HepG2 (cell line): ENCODE data around the gene MYH7B. TPM values are rescaled to one million over a fixed set of nuclear protein-coding genes. Genes with fewer than 3 reads are reported as not detected.

Source experiments
- ATRX ChIP-seq: sonication (generic); formaldehyde crosslinking; IDR thresholded peaks from 2 replicates; pipeline ENCODE4 v1.4.0; 2020; ENCODE audit warnings: missing genetic modification reagents, borderline replicate concordance
- BRCA1 ChIP-seq: sonication (generic); formaldehyde crosslinking; IDR thresholded peaks from 2 replicates; pipeline ENCODE4 v1.4.0; 2020; ENCODE audit warnings: missing genetic modification reagents
- HNRNPUL1 ChIP-seq: fragments of 200-400 bp; formaldehyde crosslinking; IDR thresholded peaks from 2 replicates; pipeline ENCODE4 v1.6.1; 2017; ENCODE audit warnings: low read depth, mild to moderate bottlenecking, low read length, moderate library complexity
- NFRKB ChIP-seq: fragments of 450-650 bp; IDR thresholded peaks from 2 replicates; pipeline ENCODE4 v1.6.1; 2017
- POLR2A ChIP-seq, 2 experiments: IDR thresholded peaks; 2 replicates each; pipeline ENCODE4 v1.6.1; 2011; ENCODE audit warnings: low read depth in 2 of 2, low read length in 2 of 2, mild to moderate bottlenecking in 1 of 2, moderate library complexity in 1 of 2; ENCODE audit not compliant: insufficient read depth in 1 of 2
- RBFOX2 ChIP-seq: fragments of 200-400 bp; formaldehyde crosslinking; IDR thresholded peaks from 2 replicates; pipeline ENCODE4 v1.6.1; 2017; ENCODE audit warnings: low read depth, mild to moderate bottlenecking, low read length
- TBX2 ChIP-seq: sonication (generic); formaldehyde crosslinking; IDR thresholded peaks from 2 replicates; pipeline ENCODE4 v1.5.0; 2020; ENCODE audit warnings: missing genetic modification reagents, mild to moderate bottlenecking, borderline replicate concordance
- ZBTB20 ChIP-seq: sonication (generic); formaldehyde crosslinking; IDR thresholded peaks from 2 replicates; pipeline ENCODE4 v1.8.1; 2023; ENCODE audit warnings: missing genetic modification reagents, low read depth, mild to moderate bottlenecking, borderline replicate concordance
- ZNF619 ChIP-seq: sonication (generic); formaldehyde crosslinking; IDR thresholded peaks from 2 replicates; pipeline ENCODE4 v1.4.0; 2020; ENCODE audit warnings: mild to moderate bottlenecking, missing genetic modification reagents
- ZNF883 ChIP-seq: sonication (generic); formaldehyde crosslinking; IDR thresholded peaks from 2 replicates; pipeline ENCODE4 v1.5.1; 2020; ENCODE audit warnings: mild to moderate bottlenecking, missing genetic modification reagents; ENCODE audit errors: not compliant biosample characterization
- ZZZ3 ChIP-seq: sonication (generic); formaldehyde crosslinking; IDR thresholded peaks from 2 replicates; pipeline ENCODE4 v1.4.0; 2020; ENCODE audit warnings: missing genetic modification reagents, mild to moderate bottlenecking, borderline replicate concordance
- polyA plus RNA-seq, 8 experiments: library from polyadenylated mRNA; depleted of rRNA in 3 of 8; stranded (reverse) in 7 of 8; unstranded in 1 of 8; fragments of >200 nt; fragmentation: Illumina TruSeq in 4 of 8; extraction: Trizol in 4 of 8; gene quantifications; 2 replicates each; pipeline versions ENCODE4 v1.2.1 to v1.2.3, GENCODE V29; 2011 to 2016; ENCODE audit warnings: low read depth in 4 of 8, missing spikeins in 1 of 8, mixed read lengths in 1 of 8; ENCODE audit not compliant: insufficient read depth in 1 of 8
- total RNA-seq, 5 experiments: library from RNA; depleted of rRNA; stranded (reverse); fragments of >200 nt; fragmentation: Illumina TruSeq; extraction: Trizol; gene quantifications; 2 replicates each; pipeline ENCODE4 v1.2.3, GENCODE V29; 2016; ENCODE audit warnings: low read depth in 1 of 5
- TF ChIP-seq, protein P1 (sequence below): sonication (generic); formaldehyde crosslinking; IDR thresholded peaks from one replicate; pipeline ENCODE4 v1.5.1; 2020; ENCODE audit warnings: mild to moderate bottlenecking, missing genetic modification reagents; ENCODE audit errors: not compliant biosample characterization
- TF ChIP-seq, protein P2 (sequence below): sonication (generic); formaldehyde crosslinking; IDR thresholded peaks from 2 replicates; pipeline ENCODE4 v1.5.0; 2020; ENCODE audit warnings: mild to moderate bottlenecking, low read depth, missing genetic modification reagents, borderline replicate concordance
- TF ChIP-seq, protein P3 (sequence below): sonication (generic); formaldehyde crosslinking; conservative IDR thresholded peaks from 2 replicates; pipeline ENCODE4 v1.8.1; 2023; ENCODE audit warnings: missing genetic modification reagents
- TF ChIP-seq, protein P4 (sequence below): sonication (generic); formaldehyde crosslinking; IDR thresholded peaks from 2 replicates; pipeline ENCODE4 v1.5.1; 2020; ENCODE audit warnings: mild to moderate bottlenecking, missing genetic modification reagents, moderate library complexity
- TF ChIP-seq, protein P5 (sequence below): sonication (generic); IDR thresholded peaks from 2 replicates; pipeline ENCODE4 v1.6.1; 2016; ENCODE audit warnings: low read depth, borderline replicate concordance

Gene MYH7B
- total and polyA plus RNA-seq, 2 of the 13 experiments (the other 11 are each of a cell fraction or from before 2014, with no cell fraction given): 0.05 to 0.20 TPM

DNA sequence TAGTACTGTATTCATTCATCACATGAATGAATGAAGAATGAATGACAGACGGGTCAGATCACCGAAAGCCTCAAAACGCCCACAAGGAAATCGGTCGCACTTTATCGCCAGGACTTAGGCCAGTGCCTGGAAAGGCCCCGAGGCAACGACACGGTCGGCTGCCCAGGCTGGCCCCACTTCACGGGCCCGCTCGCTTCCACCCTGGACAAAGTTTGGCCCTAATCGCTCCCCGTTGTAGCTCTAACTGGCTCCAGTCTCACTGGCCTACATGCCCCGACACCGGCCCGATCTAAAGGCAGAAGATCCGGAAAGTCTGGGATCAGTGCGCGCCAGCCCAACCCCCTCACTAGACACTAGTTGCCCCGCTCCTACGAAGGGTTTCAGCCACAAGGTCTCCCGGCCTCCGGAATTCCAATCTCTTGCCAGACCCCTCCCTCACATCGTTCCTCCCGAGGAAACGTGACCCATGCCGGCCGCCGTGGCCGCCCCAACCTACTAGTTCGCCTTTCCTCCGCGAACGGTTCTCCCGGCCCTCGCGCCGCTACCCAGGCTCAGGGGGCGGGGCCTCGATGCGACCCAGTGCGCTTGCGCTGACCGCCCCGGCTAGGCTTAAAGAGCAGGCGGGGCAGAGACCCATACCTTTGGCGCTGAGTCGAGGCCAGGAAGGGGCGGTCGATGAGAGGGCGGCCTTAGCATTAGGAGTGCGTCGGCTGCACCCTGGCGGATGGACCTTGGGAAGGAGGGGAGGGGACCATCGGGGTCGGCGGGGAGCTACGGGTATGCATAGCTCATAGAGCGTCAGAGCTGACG, at the start of gene MYH7B, which contains the start of gene GSS (continued):
- TF ChIP-seq ZNF883 (CRISPR knock-in tag): peak; percentile 99
- TF ChIP-seq, protein P1, sequence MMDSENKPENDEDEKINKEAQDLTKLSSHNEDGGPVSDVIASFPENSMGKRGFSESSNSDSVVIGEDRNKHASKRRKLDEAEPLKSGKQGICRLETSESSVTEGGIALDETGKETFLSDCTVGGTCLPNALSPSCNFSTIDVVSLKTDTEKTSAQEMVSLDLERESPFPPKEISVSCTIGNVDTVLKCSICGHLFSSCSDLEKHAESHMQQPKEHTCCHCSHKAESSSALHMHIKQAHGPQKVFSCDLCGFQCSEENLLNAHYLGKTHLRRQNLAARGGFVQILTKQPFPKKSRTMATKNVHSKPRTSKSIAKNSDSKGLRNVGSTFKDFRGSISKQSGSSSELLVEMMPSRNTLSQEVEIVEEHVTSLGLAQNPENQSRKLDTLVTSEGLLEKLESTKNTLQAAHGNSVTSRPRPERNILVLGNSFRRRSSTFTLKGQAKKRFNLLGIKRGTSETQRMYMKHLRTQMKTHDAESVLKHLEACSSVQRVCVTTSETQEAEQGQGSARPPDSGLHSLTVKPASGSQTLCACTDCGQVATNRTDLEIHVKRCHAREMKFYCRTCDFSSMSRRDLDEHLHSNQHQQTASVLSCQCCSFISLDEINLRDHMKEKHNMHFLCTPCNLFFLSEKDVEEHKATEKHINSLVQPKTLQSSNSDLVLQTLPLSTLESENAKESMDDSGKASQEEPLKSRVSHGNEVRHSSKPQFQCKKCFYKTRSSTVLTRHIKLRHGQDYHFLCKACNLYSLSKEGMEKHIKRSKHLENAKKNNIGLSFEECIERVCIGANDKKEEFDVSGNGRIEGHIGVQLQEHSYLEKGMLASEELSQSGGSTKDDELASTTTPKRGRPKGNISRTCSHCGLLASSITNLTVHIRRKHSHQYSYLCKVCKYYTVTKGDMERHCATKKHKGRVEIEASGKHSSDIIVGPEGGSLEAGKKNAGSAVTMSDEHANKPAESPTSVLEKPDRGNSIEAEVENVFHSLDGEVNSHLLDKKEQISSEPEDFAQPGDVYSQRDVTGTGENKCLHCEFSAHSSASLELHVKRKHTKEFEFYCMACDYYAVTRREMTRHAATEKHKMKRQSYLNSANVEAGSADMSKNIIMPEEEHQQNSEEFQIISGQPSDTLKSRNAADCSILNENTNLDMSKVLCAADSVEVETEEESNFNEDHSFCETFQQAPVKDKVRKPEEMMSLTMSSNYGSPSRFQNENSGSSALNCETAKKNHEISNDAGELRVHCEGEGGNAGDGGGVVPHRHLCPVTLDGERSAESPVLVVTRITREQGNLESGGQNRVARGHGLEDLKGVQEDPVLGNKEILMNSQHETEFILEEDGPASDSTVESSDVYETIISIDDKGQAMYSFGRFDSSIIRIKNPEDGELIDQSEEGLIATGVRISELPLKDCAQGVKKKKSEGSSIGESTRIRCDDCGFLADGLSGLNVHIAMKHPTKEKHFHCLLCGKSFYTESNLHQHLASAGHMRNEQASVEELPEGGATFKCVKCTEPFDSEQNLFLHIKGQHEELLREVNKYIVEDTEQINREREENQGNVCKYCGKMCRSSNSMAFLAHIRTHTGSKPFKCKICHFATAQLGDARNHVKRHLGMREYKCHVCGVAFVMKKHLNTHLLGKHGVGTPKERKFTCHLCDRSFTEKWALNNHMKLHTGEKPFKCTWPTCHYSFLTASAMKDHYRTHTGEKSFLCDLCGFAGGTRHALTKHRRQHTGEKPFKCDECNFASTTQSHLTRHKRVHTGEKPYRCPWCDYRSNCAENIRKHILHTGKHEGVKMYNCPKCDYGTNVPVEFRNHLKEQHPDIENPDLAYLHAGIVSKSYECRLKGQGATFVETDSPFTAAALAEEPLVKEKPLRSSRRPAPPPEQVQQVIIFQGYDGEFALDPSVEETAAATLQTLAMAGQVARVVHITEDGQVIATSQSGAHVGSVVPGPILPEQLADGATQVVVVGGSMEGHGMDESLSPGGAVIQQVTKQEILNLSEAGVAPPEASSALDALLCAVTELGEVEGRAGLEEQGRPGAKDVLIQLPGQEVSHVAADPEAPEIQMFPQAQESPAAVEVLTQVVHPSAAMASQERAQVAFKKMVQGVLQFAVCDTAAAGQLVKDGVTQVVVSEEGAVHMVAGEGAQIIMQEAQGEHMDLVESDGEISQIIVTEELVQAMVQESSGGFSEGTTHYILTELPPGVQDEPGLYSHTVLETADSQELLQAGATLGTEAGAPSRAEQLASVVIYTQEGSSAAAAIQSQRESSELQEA (CRISPR knock-in tag): peak; percentile 99
- TF ChIP-seq RBFOX2: peak; percentile 98
- TF ChIP-seq TBX2 (CRISPR knock-in tag): peak; percentile 97
- peak; percentile 95 for TF ChIP-seq ZZZ3 (CRISPR knock-in tag)
- TF ChIP-seq, protein P2, sequence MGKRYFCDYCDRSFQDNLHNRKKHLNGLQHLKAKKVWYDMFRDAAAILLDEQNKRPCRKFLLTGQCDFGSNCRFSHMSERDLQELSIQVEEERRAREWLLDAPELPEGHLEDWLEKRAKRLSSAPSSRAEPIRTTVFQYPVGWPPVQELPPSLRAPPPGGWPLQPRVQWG (CRISPR knock-in tag): no peak
- TF ChIP-seq POLR2A (IDR thresholded peaks at IDR 0.05; ENCODE audit: insufficient read depth in 1 of 2, low read depth in 2 of 2, low read length in 2 of 2): peak; percentile 89 to 98
- TF ChIP-seq BRCA1 (CRISPR knock-in tag): peak; percentile 68; the same call in 1 of the 2 replicates
- TF ChIP-seq, protein P3, sequence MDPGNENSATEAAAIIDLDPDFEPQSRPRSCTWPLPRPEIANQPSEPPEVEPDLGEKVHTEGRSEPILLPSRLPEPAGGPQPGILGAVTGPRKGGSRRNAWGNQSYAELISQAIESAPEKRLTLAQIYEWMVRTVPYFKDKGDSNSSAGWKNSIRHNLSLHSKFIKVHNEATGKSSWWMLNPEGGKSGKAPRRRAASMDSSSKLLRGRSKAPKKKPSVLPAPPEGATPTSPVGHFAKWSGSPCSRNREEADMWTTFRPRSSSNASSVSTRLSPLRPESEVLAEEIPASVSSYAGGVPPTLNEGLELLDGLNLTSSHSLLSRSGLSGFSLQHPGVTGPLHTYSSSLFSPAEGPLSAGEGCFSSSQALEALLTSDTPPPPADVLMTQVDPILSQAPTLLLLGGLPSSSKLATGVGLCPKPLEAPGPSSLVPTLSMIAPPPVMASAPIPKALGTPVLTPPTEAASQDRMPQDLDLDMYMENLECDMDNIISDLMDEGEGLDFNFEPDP (CRISPR knock-in tag): peak; percentile 95; the same call in 1 of the 2 replicates
- TF ChIP-seq, protein P4, sequence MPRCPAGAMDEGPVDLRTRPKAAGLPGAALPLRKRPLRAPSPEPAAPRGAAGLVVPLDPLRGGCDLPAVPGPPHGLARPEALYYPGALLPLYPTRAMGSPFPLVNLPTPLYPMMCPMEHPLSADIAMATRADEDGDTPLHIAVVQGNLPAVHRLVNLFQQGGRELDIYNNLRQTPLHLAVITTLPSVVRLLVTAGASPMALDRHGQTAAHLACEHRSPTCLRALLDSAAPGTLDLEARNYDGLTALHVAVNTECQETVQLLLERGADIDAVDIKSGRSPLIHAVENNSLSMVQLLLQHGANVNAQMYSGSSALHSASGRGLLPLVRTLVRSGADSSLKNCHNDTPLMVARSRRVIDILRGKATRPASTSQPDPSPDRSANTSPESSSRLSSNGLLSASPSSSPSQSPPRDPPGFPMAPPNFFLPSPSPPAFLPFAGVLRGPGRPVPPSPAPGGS: peak; percentile 99
- TF ChIP-seq NFRKB: no peak
- TF ChIP-seq, protein P5, sequence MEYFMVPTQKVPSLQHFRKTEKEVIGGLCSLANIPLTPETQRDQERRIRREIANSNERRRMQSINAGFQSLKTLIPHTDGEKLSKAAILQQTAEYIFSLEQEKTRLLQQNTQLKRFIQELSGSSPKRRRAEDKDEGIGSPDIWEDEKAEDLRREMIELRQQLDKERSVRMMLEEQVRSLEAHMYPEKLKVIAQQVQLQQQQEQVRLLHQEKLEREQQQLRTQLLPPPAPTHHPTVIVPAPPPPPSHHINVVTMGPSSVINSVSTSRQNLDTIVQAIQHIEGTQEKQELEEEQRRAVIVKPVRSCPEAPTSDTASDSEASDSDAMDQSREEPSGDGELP: peak; percentile 46; the same call in 1 of the 2 replicates
- TF ChIP-seq ZNF619 (CRISPR knock-in tag): peak; percentile 99
- no peak for TF ChIP-seq HNRNPUL1
- TF ChIP-seq ATRX (CRISPR knock-in tag): peak; percentile 90; the same call in 1 of the 2 replicates
- TF ChIP-seq ZBTB20 (CRISPR knock-in tag): peak; percentile 86; the same call in 1 of the 2 replicates
